ENCODE results near the gene MRPL16. TPM values are rescaled to one million over a fixed set of nuclear protein-coding genes. Genes with fewer than 3 reads are reported as not detected.

The MRPL16 gene
- total and polyA plus RNA-seq, 2 of the 4 experiments (the other 2 are of a cell fraction), result 43.9 to 71.3 TPM

DNA sequence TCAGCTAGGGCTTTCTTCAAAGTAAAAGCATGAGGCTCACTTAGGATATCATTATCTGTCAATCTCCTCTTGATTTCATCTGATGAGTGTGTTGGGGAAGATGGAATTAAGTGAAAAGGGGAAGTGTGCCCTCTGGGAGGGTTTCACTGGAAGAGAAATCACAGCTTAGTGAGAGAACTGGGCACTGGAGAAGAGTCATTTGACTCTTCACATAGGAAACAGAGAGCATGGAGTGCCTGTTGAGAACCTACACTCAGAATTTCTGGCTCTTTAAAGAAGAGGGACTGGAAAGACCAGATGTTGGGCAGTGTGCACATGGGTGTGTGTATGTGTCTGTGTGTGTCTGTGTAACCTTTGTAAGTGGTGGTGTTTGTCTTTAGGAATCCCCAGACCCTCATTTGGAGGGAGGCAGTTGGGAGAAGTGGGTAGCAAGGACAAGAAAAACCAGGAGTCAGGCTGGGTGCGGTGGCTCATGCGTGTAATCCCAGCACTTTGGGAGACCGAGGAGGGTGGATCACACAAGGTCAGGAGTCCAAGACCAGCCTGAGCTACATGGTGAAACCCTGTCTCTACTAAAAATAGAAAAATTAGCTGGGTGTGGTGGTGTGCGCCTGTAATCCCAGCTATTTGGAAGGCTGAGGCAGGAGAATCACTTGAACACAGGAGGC, 45.4 kb downstream of the MRPL16 start:
- no peak overlapping the region for H3K14ac ChIP-seq (replicated peaks; ENCODE audit: low read depth, low read length)
- POLR2A ChIA-PET (ENCODE audit: unreplicated experiment), result no interaction called here
- H3K4me1 ChIP-seq (ENCODE audit: control insufficient read depth, insufficient read depth, low read length), result no peaks in the 10 kb centered on the region
- no peak overlapping the region for H3K4me3 ChIP-seq (ENCODE audit: insufficient read depth, low read depth, low read length)
- no peak for ATAC-seq (ENCODE audit: low read depth)
- no peak overlapping the region for H2AFZ ChIP-seq (replicated peaks; ENCODE audit: low read length, poor library complexity)
- H3K9me1 ChIP-seq (ENCODE audit: insufficient read depth, low read length), result 0 out of 2 replicates have a peak, but pooled peaks cover 3% of the 10 kb centered on the region
- intact Hi-C loops (cut with micrococcal nuclease) (no loop called here), dilution Hi-C loops (cut with HindIII; ENCODE audit: low sequenced_read_pairs, unreplicated experiment) (no loop called here), in situ Hi-C loops (cut with MboI; ENCODE audit: low sequenced_read_pairs) (no loop called here)
- H4K5ac ChIP-seq (ENCODE audit: low read depth, low read length), result no peak overlapping the region
- no TSS peak for BruUV-seq (replicated peaks)
- TF ChIP-seq, protein P1, sequence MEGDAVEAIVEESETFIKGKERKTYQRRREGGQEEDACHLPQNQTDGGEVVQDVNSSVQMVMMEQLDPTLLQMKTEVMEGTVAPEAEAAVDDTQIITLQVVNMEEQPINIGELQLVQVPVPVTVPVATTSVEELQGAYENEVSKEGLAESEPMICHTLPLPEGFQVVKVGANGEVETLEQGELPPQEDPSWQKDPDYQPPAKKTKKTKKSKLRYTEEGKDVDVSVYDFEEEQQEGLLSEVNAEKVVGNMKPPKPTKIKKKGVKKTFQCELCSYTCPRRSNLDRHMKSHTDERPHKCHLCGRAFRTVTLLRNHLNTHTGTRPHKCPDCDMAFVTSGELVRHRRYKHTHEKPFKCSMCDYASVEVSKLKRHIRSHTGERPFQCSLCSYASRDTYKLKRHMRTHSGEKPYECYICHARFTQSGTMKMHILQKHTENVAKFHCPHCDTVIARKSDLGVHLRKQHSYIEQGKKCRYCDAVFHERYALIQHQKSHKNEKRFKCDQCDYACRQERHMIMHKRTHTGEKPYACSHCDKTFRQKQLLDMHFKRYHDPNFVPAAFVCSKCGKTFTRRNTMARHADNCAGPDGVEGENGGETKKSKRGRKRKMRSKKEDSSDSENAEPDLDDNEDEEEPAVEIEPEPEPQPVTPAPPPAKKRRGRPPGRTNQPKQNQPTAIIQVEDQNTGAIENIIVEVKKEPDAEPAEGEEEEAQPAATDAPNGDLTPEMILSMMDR (conservative IDR thresholded peaks at IDR 0.05; ENCODE audit: low read depth, low read length), result no peak
- TF ChIP-seq BHLHE40 (IDR thresholded peaks at IDR 0.05; ENCODE audit: low read depth, low read length), result no peak
- no peak for TF ChIP-seq FOS (IDR thresholded peaks at IDR 0.05; ENCODE audit: low read depth, low read length)
- TF ChIP-seq MAZ (IDR thresholded peaks at IDR 0.05; ENCODE audit: borderline replicate concordance, low read depth, low read length), result no peak
- no peak for TF ChIP-seq NFE2L2 (IDR thresholded peaks at IDR 0.05; ENCODE audit: low read depth, low read length)
- no peak for TF ChIP-seq POLR2A (IDR thresholded peaks at IDR 0.05; ENCODE audit: low read depth, low read length)
- TF ChIP-seq, protein P2, sequence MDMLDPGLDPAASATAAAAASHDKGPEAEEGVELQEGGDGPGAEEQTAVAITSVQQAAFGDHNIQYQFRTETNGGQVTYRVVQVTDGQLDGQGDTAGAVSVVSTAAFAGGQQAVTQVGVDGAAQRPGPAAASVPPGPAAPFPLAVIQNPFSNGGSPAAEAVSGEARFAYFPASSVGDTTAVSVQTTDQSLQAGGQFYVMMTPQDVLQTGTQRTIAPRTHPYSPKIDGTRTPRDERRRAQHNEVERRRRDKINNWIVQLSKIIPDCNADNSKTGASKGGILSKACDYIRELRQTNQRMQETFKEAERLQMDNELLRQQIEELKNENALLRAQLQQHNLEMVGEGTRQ (IDR thresholded peaks at IDR 0.05; ENCODE audit: low read depth, low read length), result no peak
- TF ChIP-seq RFX5 (IDR thresholded peaks at IDR 0.05; ENCODE audit: low read depth, low read length), result no peak
- TF ChIP-seq MXI1 (IDR thresholded peaks at IDR 0.05; ENCODE audit: borderline replicate concordance, low read depth, low read length), result no peak
- TF ChIP-seq MAFK (IDR thresholded peaks at IDR 0.05; ENCODE audit: low read depth, low read length), result no peak
- TF ChIP-seq CEBPB (IDR thresholded peaks at IDR 0.05; ENCODE audit: low read depth, low read length), result no peak
- TF ChIP-seq SMC3 (IDR thresholded peaks at IDR 0.05; ENCODE audit: low read depth, low read length), result no peak
- no peaks in the 10 kb centered on the region for H3K9me3 ChIP-seq (ENCODE audit: control insufficient read depth, insufficient read depth, low read length)
- H2AK9ac ChIP-seq (replicated peaks; ENCODE audit: low read depth, low read length, poor library complexity), result no peak overlapping the region
- H3K79me1 ChIP-seq (ENCODE audit: low read depth in 1 of 2, low read length in 2 of 2), result peaks cover 22 to 29% of the 10 kb centered on the region in 2 experiments; a peak in 3 of 4 replicates
- H2AK5ac ChIP-seq (ENCODE audit: low read depth, low read length), result no peak overlapping the region
- peaks cover 24% of the 10 kb centered on the region; the same call in 1 of the 2 replicates for H4K20me1 ChIP-seq (ENCODE audit: insufficient read depth, low read length)
- WGBS, 2 experiments (ENCODE audit: extremely low coverage in 2 of 2, insufficient read length in 1 of 2), result no CpG with 5 or more reads among the region's 4 CpGs
- H3K4ac ChIP-seq (ENCODE audit: low read depth, low read length), result no peak overlapping the region
- no peaks in the 10 kb centered on the region for H3K36me3 ChIP-seq (ENCODE audit: control insufficient read depth, insufficient read depth, low read length)
- no peak overlapping the region for H3K27ac ChIP-seq (ENCODE audit: insufficient read depth, low read length)
- H2BK20ac ChIP-seq (ENCODE audit: low read depth, low read length), result no peak overlapping the region
- no peaks in the 10 kb centered on the region for H3K27me3 ChIP-seq (ENCODE audit: control insufficient read depth, insufficient read depth, low read length)
- H2BK120ac ChIP-seq (ENCODE audit: low read depth, low read length), result no peak overlapping the region
- H4K91ac ChIP-seq (ENCODE audit: insufficient read depth, low read depth, low read length), result no peak overlapping the region
- H4K8ac ChIP-seq (ENCODE audit: low read depth in 2 of 2, low read length in 2 of 2), result no peak overlapping the region
- DNase-seq, result no peak
- H3K18ac ChIP-seq (ENCODE audit: low read depth, low read length), result no peak overlapping the region
- no peak overlapping the region for H3K9ac ChIP-seq (ENCODE audit: low read depth, low read length)
- H3K4me2 ChIP-seq (ENCODE audit: low read depth, low read length), result no peak overlapping the region
- no peak overlapping the region for H3K23ac ChIP-seq (ENCODE audit: low read depth, low read length)
- no peak overlapping the region for H2BK5ac ChIP-seq (ENCODE audit: low read depth, low read length, poor library complexity, severe bottlenecking)
- no peak overlapping the region for H3K56ac ChIP-seq (ENCODE audit: extremely low read depth, insufficient read depth, low read length)
- CTCF ChIA-PET, result no interaction called here
- no peak overlapping the region for H2BK15ac ChIP-seq (ENCODE audit: low read depth, low read length)

Data from IMR-90 (cell line).